Endothelial cell of hepatic sinusoid (primary cell): ENCODE measurements around the gene ING2.
"Not testable (repeated sequence)": the region's sequence is repeated elsewhere in the genome, so short reads cannot be mapped to it uniquely, and the experiment has no call there.

Experiments
- in situ Hi-C: cut with HindIII; loops from 2 replicates; pipeline ENCODE4 v1.10.0; 2017; ENCODE audit warnings: low sequenced_read_pairs

ING2 gene, protein sequence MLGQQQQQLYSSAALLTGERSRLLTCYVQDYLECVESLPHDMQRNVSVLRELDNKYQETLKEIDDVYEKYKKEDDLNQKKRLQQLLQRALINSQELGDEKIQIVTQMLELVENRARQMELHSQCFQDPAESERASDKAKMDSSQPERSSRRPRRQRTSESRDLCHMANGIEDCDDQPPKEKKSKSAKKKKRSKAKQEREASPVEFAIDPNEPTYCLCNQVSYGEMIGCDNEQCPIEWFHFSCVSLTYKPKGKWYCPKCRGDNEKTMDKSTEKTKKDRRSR

GRCh38 chr4:183504930-183505610, at the start of gene ING2:
TSS of gene ING2 (plus strand) at chr4:183505058. CDS start at chr4:183505196, 138 bp downstream.
- in situ Hi-C loops, result loop anchor here (5.0 kb wide), 1 partner anchor 37 kb away; no protein-coding TSS in a partner anchor

GRCh38 chr4:183455431-183456195, 49.2 kb upstream of the ING2 start:
- in situ Hi-C loops, result no loop called here

GRCh38 chr4:183458005-183458404, 46.9 kb upstream of the ING2 start:
- in situ Hi-C loops, result no loop called here

- in situ Hi-C loops, result not testable (repeated sequence)
These were observed 40.8 kb upstream of the ING2 start for GRCh38 chr4:183463903-183464619.

- in situ Hi-C loops, result loop anchor here (5.0 kb wide), 1 partner anchor 61 kb away; no protein-coding TSS in a partner anchor
These were observed 39.0 kb upstream of the ING2 start for GRCh38 chr4:183465879-183466278.

DNA sequence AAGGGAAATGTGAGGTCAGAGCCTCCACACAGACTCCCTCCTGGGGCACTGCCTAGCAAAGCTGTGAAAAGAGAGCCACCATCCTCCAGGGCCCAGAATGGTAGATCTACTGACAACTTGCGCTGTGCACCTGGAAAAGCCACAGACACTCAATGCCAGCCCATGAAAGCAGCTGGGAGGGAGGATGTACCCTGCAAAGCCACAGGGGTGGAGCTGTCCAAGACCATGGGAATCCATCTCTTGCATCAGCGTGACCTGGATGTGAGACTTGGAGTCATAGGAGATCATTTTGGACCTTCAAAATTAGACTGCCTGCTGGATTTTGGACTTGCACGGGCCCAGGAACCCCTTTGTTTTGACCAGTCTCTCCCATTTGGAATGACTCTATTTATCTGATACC, 37.6 kb upstream of the ING2 start:
- in situ Hi-C loops, result loop anchor here (5.0 kb wide), 1 partner anchor 60 kb away; no protein-coding TSS in a partner anchor

DNA sequence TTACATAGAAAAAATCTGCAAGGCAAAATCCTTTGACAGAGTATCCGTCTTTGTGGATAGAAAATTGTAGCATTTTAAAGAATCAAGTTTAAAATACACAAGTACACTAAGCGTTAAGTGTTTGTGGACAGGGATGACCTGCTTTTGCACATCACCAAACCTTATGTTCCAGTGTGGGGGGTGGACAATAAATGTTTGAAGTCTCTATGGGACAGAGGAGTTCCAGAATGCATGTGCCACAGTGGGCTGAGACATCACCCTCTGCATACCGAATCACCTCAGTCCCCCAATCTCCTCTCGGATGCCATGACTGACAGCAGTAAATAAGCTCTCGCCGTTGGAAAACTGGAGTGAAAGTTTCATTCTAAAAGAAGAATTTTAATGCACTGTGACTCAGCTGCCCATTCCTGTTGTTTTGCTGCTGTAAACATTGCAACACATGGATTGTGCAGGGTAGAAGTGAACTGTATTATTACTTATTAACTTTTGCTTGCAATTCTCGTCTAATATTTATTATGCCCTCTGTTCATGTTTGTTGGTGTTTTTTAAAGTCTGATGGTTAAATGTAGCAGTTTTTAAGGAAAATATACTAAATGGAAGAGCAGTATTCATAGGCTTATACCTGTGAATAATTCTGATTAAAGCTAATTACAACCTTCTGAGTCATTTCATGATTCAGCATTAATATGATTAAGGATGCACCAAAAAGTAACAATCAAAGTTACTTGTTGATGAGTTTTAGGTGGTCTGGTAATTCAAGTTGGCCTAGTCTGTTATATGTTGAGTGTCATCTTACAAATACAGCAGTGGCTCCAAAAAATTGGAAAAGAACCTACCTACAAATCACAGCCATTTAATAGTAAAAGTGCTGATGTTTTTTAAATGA, 36.4 kb upstream of the ING2 start:
- in situ Hi-C loops, result loop anchor here (5.0 kb wide), 1 partner anchor 59 kb away; no protein-coding TSS in a partner anchor

- in situ Hi-C loops, result loop anchor here (5.0 kb wide), 1 partner anchor 58 kb away; no protein-coding TSS in a partner anchor
These were observed 35.6 kb upstream of the ING2 start for GRCh38 chr4:183469285-183469684.

- in situ Hi-C loops, result loop anchor here (5.0 kb wide), 1 partner anchor 57 kb away; no protein-coding TSS in a partner anchor
These were observed 34.9 kb upstream of the ING2 start for GRCh38 chr4:183469936-183470335.

DNA sequence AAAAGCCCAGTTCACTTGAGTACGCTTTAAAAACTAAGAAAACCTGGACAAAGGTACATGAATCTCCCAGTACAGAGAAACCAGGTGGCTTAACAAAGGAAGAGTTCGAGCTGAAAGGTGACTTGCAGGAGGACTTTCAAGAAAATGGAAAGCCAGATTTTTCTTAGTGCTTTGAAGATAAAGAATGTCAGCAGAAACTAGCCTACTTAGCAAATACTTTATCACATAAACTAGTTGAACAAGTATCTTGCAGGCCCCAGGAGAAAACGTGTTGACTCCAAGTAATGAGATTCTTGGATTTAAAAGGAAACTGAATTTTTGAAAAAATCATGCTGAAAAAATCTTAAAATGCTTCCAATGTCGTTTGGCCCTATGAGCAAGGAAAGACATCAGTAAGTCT, 34.0 kb upstream of the ING2 start:
- in situ Hi-C loops, result no loop called here

DNA sequence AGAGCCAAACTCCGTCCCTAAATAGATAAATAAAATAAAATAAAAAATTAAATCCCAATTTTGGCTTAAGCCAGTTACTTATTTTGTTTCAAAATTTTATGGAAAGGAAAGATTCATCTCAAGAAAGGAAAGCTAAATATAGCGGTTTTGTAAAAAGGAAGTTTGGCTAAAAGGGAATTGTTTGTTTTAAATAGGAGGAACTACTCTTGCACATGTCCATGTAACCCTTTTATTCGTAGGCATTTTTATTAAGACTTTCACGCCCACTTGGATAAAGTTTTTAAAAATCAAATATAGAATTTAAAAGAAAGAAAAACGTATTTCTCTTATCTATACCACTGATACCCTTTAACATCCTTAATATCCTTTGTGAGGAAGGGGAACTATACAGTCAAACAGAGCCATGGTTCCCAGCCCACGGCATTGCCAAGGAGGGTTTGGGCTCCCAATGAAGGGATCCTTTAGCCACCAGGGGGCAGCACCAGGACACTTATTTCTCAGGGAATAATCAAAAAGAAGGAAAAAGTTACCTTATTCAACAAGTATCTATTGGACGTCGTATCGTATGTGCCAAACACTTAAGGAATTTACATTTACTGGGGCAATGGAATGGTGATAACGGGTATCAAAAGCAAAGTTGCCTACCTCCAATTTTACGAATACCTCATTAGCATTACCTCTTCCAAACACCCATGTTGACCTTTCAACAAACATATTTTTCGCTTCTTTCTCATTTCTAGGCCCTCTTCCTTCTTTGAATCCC, 32.7 kb upstream of the ING2 start:
- in situ Hi-C loops, result no loop called here

DNA sequence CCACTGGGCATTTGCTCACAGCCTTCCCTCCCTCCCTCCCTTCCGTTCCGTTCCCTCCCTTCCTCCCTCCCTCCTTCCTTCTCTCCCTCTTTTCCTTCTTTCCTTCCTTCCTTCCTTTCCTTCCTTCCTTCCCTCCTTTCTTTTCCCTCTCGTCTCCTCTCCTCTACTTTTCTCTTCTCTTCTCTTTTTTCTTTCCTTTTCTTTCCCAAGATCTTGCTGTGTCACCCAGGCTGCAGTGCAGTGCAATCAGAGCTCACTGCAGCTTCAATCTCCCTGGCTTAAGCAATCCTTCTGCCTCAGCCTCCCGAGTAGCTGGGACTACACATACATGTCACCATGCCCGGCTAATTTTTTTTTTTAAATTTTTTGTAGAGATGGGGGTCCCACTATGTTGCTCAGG, 26.7 kb upstream of the ING2 start:
- in situ Hi-C loops, result no loop called here

DNA sequence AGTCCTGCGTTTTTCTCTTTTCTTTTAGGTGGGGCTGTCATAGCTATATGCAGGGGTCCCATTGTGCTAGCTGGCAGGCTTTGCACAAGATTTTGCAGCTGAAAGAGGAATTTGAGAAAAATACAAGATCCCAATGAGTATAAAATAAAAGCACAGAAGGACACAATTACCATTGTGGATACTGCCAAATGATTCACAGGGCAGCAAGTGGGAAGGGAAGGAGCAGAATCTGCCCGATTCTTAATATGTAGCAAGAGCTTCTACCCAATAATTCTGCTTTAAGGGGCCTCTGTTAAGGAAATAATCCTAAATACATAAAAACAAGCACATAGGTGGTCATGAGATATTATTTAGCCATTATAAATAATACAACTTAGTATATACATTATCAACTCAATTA, 25.9 kb upstream of the ING2 start:
- in situ Hi-C loops, result no loop called here

- in situ Hi-C loops, result not testable (repeated sequence)
These were observed 22.3 kb upstream of the ING2 start for GRCh38 chr4:183482515-183483095.

GRCh38 chr4:183483997-183484396, 20.9 kb upstream of the ING2 start:
- in situ Hi-C loops, result no loop called here

GRCh38 chr4:183485411-183486160, 19.3 kb upstream of the ING2 start:
- in situ Hi-C loops, result no loop called here

DNA sequence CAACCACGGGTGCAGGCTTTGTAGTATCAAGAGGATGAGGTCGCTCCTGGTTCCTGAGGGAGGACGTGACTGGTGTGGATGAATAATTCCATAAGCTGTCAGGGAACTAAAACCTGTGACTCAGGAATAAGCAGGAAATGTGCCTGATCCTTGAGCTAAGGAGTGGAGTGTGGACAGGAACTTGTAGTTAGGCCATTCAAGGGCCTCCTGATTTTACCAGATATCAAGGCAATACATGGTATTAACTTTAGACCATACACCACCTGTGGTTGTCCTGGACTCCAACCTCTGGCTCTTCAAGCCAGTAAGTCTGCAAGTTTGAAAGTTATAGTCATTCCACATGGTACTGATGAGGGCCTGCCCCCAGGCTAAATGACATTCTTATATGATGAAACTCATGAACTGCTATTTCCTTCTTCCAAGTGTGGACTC, 12.1 kb upstream of the ING2 start:
- in situ Hi-C loops, result no loop called here

DNA sequence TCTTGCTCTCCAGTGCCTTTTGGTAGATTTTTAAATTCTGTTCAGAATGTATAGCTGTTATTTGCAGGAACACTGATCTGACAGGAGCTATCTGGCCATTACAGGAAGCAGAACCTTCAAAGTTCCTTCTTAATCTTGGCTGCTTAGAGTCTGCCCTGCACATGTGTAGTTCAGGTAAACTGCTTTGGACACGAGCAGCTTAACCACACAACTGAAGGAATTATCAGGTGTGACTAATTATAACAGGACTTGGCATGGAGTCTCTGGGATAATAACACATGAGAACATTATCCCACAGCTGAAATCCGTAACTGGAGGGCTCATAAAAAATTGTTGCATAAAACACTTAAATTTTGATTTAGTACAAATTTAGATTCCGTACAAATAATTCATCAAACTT, 11.6 kb upstream of the ING2 start:
- in situ Hi-C loops, result no loop called here
